ENCODE measurements around the gene FAAP100. TPM values are rescaled to one million over a fixed set of nuclear protein-coding genes. Genes with fewer than 3 reads are reported as not detected.
A peak's percentile ranks its signal among the peaks of the same experiment; 100 is the strongest.

The FAAP100 gene
- total RNA-seq, 1 donor: 13.5 TPM

GRCh38 chr17:81519284-81520020 is 32.7 kb downstream of the FAAP100 start:
- H3K4me1 ChIP-seq (ENCODE audit: insufficient read depth, low read length): peaks cover 50% of the 10 kb centered on the region
- H3K9me3 ChIP-seq (ENCODE audit: low read depth, low read length): no peaks in the 10 kb centered on the region
- peak overlapping the region; percentile 35 for H3K4me3 ChIP-seq (ENCODE audit: low read length)
- H3K27me3 ChIP-seq (ENCODE audit: insufficient read depth, low read length): no peaks in the 10 kb centered on the region

GRCh38 chr17:81518785-81519283 is 33.3 kb downstream of the FAAP100 start:
- H3K9me3 ChIP-seq (ENCODE audit: low read depth, low read length): no peaks in the 10 kb centered on the region
- H3K27me3 ChIP-seq (ENCODE audit: insufficient read depth, low read length): no peaks in the 10 kb centered on the region
- H3K4me3 ChIP-seq (ENCODE audit: low read length): peak overlapping the region; percentile 35
- H3K4me1 ChIP-seq (ENCODE audit: insufficient read depth, low read length): peaks cover 54% of the 10 kb centered on the region

- H3K4me3 ChIP-seq (ENCODE audit: low read length): no peak overlapping the region
- no peaks in the 10 kb centered on the region for H3K27me3 ChIP-seq (ENCODE audit: insufficient read depth, low read length)
- peaks cover 60% of the 10 kb centered on the region for H3K4me1 ChIP-seq (ENCODE audit: insufficient read depth, low read length)
- no peaks in the 10 kb centered on the region for H3K9me3 ChIP-seq (ENCODE audit: low read depth, low read length)
These were observed 33.9 kb downstream of the FAAP100 start for GRCh38 chr17:81518113-81518784.

- H3K4me1 ChIP-seq (ENCODE audit: insufficient read depth, low read length): peaks cover 60% of the 10 kb centered on the region
- H3K9me3 ChIP-seq (ENCODE audit: low read depth, low read length): no peaks in the 10 kb centered on the region
These were observed 34.6 kb downstream of the FAAP100 start for GRCh38 chr17:81517339-81518112.

GRCh38 chr17:81517009-81517338 is 35.2 kb downstream of the FAAP100 start:
- Histone ChIP-seq H3K4me1 (ENCODE audit: insufficient read depth, low read length) (peaks cover 60% of the 10 kb centered on the region), H3K4me3 (ENCODE audit: low read length) (no peak overlapping the region), H3K9me3 (ENCODE audit: low read depth, low read length) (no peaks in the 10 kb centered on the region), H3K27me3 (ENCODE audit: insufficient read depth, low read length) (no peaks in the 10 kb centered on the region)

More at GRCh38 chr17:81517339-81518112, 34.6 kb downstream of the FAAP100 start:
- Histone ChIP-seq H3K4me3 (ENCODE audit: low read length) (no peak overlapping the region), H3K27me3 (ENCODE audit: insufficient read depth, low read length) (no peaks in the 10 kb centered on the region)

- Histone ChIP-seq H3K27me3 (ENCODE audit: insufficient read depth, low read length) (no peaks in the 10 kb centered on the region), H3K9me3 (ENCODE audit: low read depth, low read length) (no peaks in the 10 kb centered on the region), H3K4me1 (ENCODE audit: insufficient read depth, low read length) (peaks cover 63% of the 10 kb centered on the region), H3K4me3 (ENCODE audit: low read length) (no peak overlapping the region)
These were observed 35.7 kb downstream of the FAAP100 start for GRCh38 chr17:81516439-81516838.

- H3K4me3 ChIP-seq (ENCODE audit: low read length): peak overlapping the region; percentile 54
- no peaks in the 10 kb centered on the region for H3K27me3 ChIP-seq (ENCODE audit: insufficient read depth, low read length)
- H3K4me1 ChIP-seq (ENCODE audit: insufficient read depth, low read length): peaks cover 71% of the 10 kb centered on the region
- no peaks in the 10 kb centered on the region for H3K9me3 ChIP-seq (ENCODE audit: low read depth, low read length)
These were observed 36.6 kb downstream of the FAAP100 start for GRCh38 chr17:81515530-81516041.

GRCh38 chr17:81514739-81515529 is 37.2 kb downstream of the FAAP100 start:
- Histone ChIP-seq H3K4me1 (ENCODE audit: insufficient read depth, low read length) (peaks cover 75% of the 10 kb centered on the region), H3K9me3 (ENCODE audit: low read depth, low read length) (no peaks in the 10 kb centered on the region), H3K4me3 (ENCODE audit: low read length) (peak overlapping the region; percentile 54), H3K27me3 (ENCODE audit: insufficient read depth, low read length) (no peaks in the 10 kb centered on the region)

- Histone ChIP-seq H3K4me1 (ENCODE audit: insufficient read depth, low read length) (peaks cover 75% of the 10 kb centered on the region), H3K27me3 (ENCODE audit: insufficient read depth, low read length) (no peaks in the 10 kb centered on the region), H3K9me3 (ENCODE audit: low read depth, low read length) (no peaks in the 10 kb centered on the region), H3K4me3 (ENCODE audit: low read length) (peak overlapping the region; percentile 54)
These were observed 37.7 kb downstream of the FAAP100 start for GRCh38 chr17:81514489-81514738.

- Histone ChIP-seq H3K4me3 (ENCODE audit: low read length) (peak overlapping the region; percentile 54), H3K9me3 (ENCODE audit: low read depth, low read length) (no peaks in the 10 kb centered on the region), H3K27me3 (ENCODE audit: insufficient read depth, low read length) (no peaks in the 10 kb centered on the region), H3K4me1 (ENCODE audit: insufficient read depth, low read length) (peaks cover 75% of the 10 kb centered on the region)
These were observed 38.2 kb downstream of the FAAP100 start for GRCh38 chr17:81513753-81514488.

GRCh38 chr17:81513372-81513752 is 38.8 kb downstream of the FAAP100 start:
- H3K4me3 ChIP-seq (ENCODE audit: low read length): peak overlapping the region; percentile 54
- no peaks in the 10 kb centered on the region for H3K27me3 ChIP-seq (ENCODE audit: insufficient read depth, low read length)
- no peaks in the 10 kb centered on the region for H3K9me3 ChIP-seq (ENCODE audit: low read depth, low read length)
- peaks cover 75% of the 10 kb centered on the region for H3K4me1 ChIP-seq (ENCODE audit: insufficient read depth, low read length)

GRCh38 chr17:81512562-81513371 is 39.4 kb downstream of the FAAP100 start, which contains the start of gene ACTG1:
ACTG1 (minus strand) TSS chr17:81512799; CDS start chr17:81512354, 445 bp downstream.
- peaks cover 70% of the 10 kb centered on the region for H3K4me1 ChIP-seq (ENCODE audit: insufficient read depth, low read length)
- H3K27me3 ChIP-seq (ENCODE audit: insufficient read depth, low read length): no peaks in the 10 kb centered on the region
- H3K9me3 ChIP-seq (ENCODE audit: low read depth, low read length): no peaks in the 10 kb centered on the region
- peak within 1 kb of the TSS; percentile 77 for H3K4me3 ChIP-seq (ENCODE audit: low read length)

GRCh38 chr17:81511804-81512561 is 40.2 kb downstream of the FAAP100 start:
- no peaks in the 10 kb centered on the region for H3K27me3 ChIP-seq (ENCODE audit: insufficient read depth, low read length)
- no peaks in the 10 kb centered on the region for H3K9me3 ChIP-seq (ENCODE audit: low read depth, low read length)
- H3K4me1 ChIP-seq (ENCODE audit: insufficient read depth, low read length): peaks cover 63% of the 10 kb centered on the region
- peak overlapping the region; percentile 77 for H3K4me3 ChIP-seq (ENCODE audit: low read length)
